Stimulated activated CD4-positive, alpha-beta T cell treated with anti-CD3 and anti-CD28 coated beads, Interleukin-15, amount 100 ng/mL, for 24 hours (primary cell): ENCODE measurements around the gene ALB.

Experiments used
- DNase-seq: peaks from one replicate; pipeline ENCODE4 v3.0.0-alpha.2; 2020

The ALB gene

DNA sequence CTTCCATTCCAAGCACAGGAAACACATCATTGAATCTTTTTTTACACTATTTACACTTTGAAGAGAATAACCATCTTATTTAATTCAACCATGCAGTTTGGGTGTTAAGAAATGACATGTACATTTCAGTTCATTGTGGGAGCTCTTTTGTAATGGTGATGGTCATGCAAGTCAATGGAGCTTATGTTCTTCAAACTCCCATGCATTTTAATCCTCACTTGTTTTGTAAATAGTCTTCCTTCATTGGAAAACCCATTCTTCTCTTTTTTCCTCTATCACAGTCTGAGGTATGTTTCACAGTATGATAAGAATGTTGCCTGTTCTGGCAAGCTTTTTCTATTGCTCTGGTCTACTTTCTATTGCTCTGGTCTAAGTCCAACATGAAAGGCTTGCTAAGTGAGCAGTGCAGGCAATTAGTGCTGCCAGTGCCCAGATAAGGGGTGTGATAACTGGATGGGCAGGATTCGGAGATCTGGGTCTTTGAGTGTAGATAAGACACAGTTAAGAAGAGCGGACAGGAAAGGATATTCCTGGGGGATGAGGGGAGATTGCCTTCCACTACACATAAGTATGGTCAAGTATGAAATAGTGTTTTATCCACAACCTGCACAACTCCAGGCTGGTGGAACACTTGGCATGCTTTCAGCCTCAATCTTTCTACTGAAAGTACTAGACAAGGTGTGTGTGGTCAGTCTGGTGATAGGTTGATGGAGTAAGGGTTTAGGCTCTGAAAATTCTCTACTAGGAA lies 49.0 kb downstream of the ALB start:
- no peak for DNase-seq

GRCh38 chr4:73453701-73454005 lies 49.6 kb downstream of the ALB start:
- DNase-seq: no peak

- no peak for DNase-seq
Measured at GRCh38 chr4:73454920-73455319, 50.8 kb downstream of the ALB start.

DNA sequence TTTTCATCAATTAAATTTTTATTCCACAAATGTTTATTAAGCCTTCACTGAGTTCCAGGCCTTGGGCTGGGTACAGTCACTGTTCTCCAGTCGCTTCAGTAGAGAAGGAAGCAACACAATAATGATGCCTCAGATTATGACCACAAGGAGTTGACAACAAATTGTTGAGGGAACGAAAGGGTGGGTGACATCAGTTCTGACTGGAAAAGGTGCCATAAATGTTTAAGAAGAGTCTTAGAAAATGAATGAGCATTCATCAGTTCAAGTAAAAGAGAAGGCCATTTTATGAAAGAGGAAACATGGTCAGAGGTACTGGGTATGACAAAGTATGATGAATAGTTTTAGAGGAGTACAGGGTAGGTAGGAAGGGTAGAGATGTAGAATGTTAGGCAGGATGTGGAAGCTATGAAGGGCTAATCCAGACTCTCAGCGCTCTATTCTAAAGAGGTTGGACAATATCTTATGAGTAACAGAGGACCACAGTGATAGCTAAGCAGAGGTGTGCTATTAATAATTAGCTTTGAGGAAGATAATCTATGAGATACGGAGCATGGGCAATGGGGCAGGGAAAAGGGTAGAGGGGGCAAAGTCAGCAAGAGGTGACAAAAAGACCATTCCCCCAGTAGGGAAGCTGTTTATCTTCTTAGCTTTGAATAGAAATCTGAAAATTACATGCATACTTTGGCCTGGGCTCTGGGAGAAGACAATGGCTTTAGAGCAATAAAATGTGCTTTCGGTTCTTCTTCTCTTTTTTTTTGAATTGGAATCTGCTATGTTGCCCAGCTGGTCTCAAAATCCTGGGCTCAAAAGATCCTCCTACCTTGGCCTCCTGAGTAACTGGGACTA lies 52.3 kb downstream of the ALB start:
- no peak for DNase-seq

- no peak for DNase-seq
Measured at GRCh38 chr4:73458184-73459047, 54.3 kb downstream of the ALB start.

GRCh38 chr4:73459048-73459421 lies 54.9 kb downstream of the ALB start:
- DNase-seq: no peak

DNA sequence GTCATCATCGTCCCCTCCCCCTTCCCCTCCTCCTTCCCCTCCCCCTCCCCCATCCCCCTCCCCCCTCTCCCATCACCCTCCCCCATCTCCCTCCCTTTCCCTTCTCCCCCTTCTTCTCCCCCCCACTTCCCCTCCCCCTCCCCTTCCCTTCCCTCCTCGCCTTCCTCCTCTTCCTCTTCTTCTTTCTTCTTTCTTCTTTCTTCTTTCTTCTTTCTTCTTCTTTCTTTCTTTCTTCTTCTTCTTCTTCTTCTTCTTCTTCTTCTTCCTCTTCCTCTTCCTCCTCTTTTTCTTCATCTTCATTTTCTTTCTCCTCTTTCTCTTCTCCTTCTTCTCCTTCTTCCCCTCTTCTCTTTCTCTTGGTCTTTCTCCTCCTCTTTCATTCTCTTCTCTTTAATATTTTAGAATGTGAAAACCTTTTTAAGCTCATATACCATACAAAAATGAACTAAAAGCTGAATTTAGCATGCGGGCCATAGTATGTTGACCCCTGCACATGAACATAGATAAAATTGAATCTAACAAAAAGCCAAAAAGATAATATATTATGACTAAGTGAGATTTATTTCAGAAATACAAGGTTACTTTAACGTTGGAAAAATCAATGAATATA lies 56.9 kb downstream of the ALB start:
- DNase-seq: no peak

- no peak for DNase-seq
Measured at GRCh38 chr4:73468170-73468569, 64.1 kb downstream of the ALB start.

DNA sequence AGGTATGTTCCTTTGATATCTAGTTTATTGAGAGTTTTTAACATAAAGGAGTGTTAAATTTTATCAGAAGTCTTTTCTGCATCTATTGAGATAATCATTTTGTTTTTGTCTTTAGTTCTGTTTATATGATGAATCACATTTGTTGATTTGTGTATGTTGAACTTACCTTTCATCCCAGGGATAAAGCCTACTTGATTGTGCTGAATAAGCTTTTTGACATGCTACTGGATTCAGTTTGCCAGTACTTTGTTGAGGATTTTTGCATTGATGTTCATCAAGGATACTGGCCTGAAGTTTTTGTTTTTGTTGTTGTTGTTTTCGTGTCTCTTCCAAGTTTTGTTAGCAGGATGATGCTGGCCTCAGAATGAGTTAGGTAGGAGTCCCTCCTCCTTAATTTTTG lies 66.6 kb downstream of the ALB start:
- no peak for DNase-seq
